Lower lobe of right lung (tissue), 2 donors: ENCODE results near the gene GGACT. TPM values are rescaled to one million over a fixed set of nuclear protein-coding genes. Genes with fewer than 3 reads are reported as not detected.
"Not testable (repeated sequence)": the region's sequence is repeated elsewhere in the genome, so short reads cannot be mapped to it uniquely, and the experiment has no call there.

Experiments
- ATAC-seq, 2 donors: fragments of 200-7000 bp; cut with Tn5 transposase; one replicate each; pipeline ENCODE4 v1.9.1; 2020 to 2022; ENCODE audit warnings: mild to moderate bottlenecking in 2 of 2, moderate library complexity in 2 of 2
- DNase-seq: peaks from one replicate; pipeline ENCODE4 v3.0.0-alpha.2; 2020
- H3K27ac ChIP-seq: fragments of 200-600 bp; one replicate; pipeline ENCODE4 v1.8.0; 2022
- H3K27me3 ChIP-seq: fragments of 200-600 bp; one replicate; pipeline ENCODE4 v1.8.0; 2022; ENCODE audit warnings: low read depth
- H3K36me3 ChIP-seq: fragments of 200-600 bp; one replicate; pipeline ENCODE4 v1.8.0; 2022; ENCODE audit warnings: mild to moderate bottlenecking
- H3K4me1 ChIP-seq: fragments of 200-600 bp; one replicate; pipeline ENCODE4 v1.8.0; 2022
- H3K4me3 ChIP-seq: fragments of 200-600 bp; one replicate; pipeline ENCODE4 v1.8.0; 2022; ENCODE audit warnings: mild to moderate bottlenecking
- H3K9me3 ChIP-seq: fragments of 200-600 bp; one replicate; pipeline ENCODE4 v1.8.0; 2022
- CTCF ChIP-seq: fragments of 200-600 bp; IDR thresholded peaks from one replicate; pipeline ENCODE4 v1.8.0; 2022; ENCODE audit warnings: antibody characterized with exemption, mild to moderate bottlenecking
- intact Hi-C: fragments of 100-400 bp; cut with DNase I; formaldehyde crosslinking; loops from one replicate; pipeline ENCODE4 v1.11.0; 2022
- total RNA-seq: library from RNA; stranded (reverse); fragmentation: NEBNext Ultra II Directional; extraction: Animal tissue kit (Norgen Biotek cat#: 25700); gene quantifications from one replicate; pipeline ENCODE4 v1.2.1, GENCODE V29; 2021
- donor health status: DM: no; HTN: yes; CAD: no; lungs with severe emphysema.

Gene GGACT
- total RNA-seq, 1 donor from 2014 or later, result 3.4 TPM

- intact Hi-C loops, result no loop called here
- Histone ChIP-seq H3K27ac (no peak overlapping the region), H3K4me3 (no peak overlapping the region), H3K36me3 (peaks cover 23% of the 10 kb centered on the region), H3K9me3 (no peaks in the 10 kb centered on the region), H3K4me1 (no peaks in the 10 kb centered on the region), H3K27me3 (no peaks in the 10 kb centered on the region)
- no peak for DNase-seq
- no peak for TF ChIP-seq CTCF
- ATAC-seq, result no peak
Observed at GRCh38 chr13:100528820-100529219, 59.8 kb downstream of the GGACT start.

GRCh38 chr13:100528353-100528752 is 60.2 kb downstream of the GGACT start:
- Histone ChIP-seq H3K36me3 (peaks cover 28% of the 10 kb centered on the region), H3K27ac (no peak overlapping the region), H3K4me1 (no peaks in the 10 kb centered on the region), H3K4me3 (no peak overlapping the region), H3K9me3 (no peaks in the 10 kb centered on the region), H3K27me3 (no peaks in the 10 kb centered on the region)
- intact Hi-C loops, result no loop called here
- no peak for TF ChIP-seq CTCF
- DNase-seq (no peak), ATAC-seq (no peak)

- no peak overlapping the region for H3K4me3 ChIP-seq
- no peaks in the 10 kb centered on the region for H3K9me3 ChIP-seq
- no peak for TF ChIP-seq CTCF
- H3K27ac ChIP-seq, result no peak overlapping the region
- no peaks in the 10 kb centered on the region for H3K27me3 ChIP-seq
- no peaks in the 10 kb centered on the region for H3K4me1 ChIP-seq
- peaks cover 31% of the 10 kb centered on the region for H3K36me3 ChIP-seq
- intact Hi-C loops, result no loop called here
- ATAC-seq (no peak), DNase-seq (no peak)
Observed at GRCh38 chr13:100527644-100528043, 60.9 kb downstream of the GGACT start.

- no peaks in the 10 kb centered on the region for H3K27me3 ChIP-seq
- no peaks in the 10 kb centered on the region for H3K9me3 ChIP-seq
- ATAC-seq, result no peak
- peaks cover 31% of the 10 kb centered on the region for H3K36me3 ChIP-seq
- H3K27ac ChIP-seq, result no peak overlapping the region
- no peaks in the 10 kb centered on the region for H3K4me1 ChIP-seq
- TF ChIP-seq CTCF, result no peak
- no peak for DNase-seq
- H3K4me3 ChIP-seq, result no peak overlapping the region
- intact Hi-C loops, result no loop called here
Observed at GRCh38 chr13:100526318-100527000, 62.1 kb downstream of the GGACT start.

GRCh38 chr13:100525453-100526317 is 62.9 kb downstream of the GGACT start:
- no peaks in the 10 kb centered on the region for H3K4me1 ChIP-seq
- intact Hi-C loops, result no loop called here
- ATAC-seq (peak; percentile 11 to 14), DNase-seq (no peak)
- TF ChIP-seq CTCF, result no peak
- H3K36me3 ChIP-seq, result peaks cover 25% of the 10 kb centered on the region
- no peak overlapping the region for H3K4me3 ChIP-seq
- no peaks in the 10 kb centered on the region for H3K9me3 ChIP-seq
- no peaks in the 10 kb centered on the region for H3K27me3 ChIP-seq
- no peak overlapping the region for H3K27ac ChIP-seq

- H3K4me1 ChIP-seq, ATAC-seq, H3K27me3 ChIP-seq, H3K4me3 ChIP-seq, H3K9me3 ChIP-seq, intact Hi-C loops, DNase-seq, H3K27ac ChIP-seq: not testable (repeated sequence)
- H3K36me3 ChIP-seq, result peaks cover 24% of the 10 kb centered on the region
Observed at GRCh38 chr13:100524688-100525087, 63.9 kb downstream of the GGACT start.
